ENCODE measurements around the gene PTOV1.

The PTOV1 gene

GRCh38 chr19:49856574-49857021, 5.6 kb downstream of the PTOV1 start:
- no peak for TF ChIP-seq Cebpa-rat (IDR thresholded peaks at IDR 0.05)
- Histone ChIP-seq H3K9ac (0 out of 22 replicates have a peak overlapping the region, but pooled peaks of 1 of the 11 experiments have one; percentile 5), H3K9me3 (replicated peaks in 1 of 11) (no peaks in the 10 kb centered on the region), H3K27me3 (no peaks in the 10 kb centered on the region), H3K27ac (no peak overlapping the region), H3K4me3 (no peak overlapping the region), H3K4me2 (no peak overlapping the region), H3K36me3 (peaks cover 62 to 79% (median 74%) of the 10 kb centered on the region in 11 experiments), H3K4me1 (peaks cover 25 to 33% (median 28%) of the 10 kb centered on the region in 10 experiments), H4K20me1 (peaks cover 68 to 99% (median 91%) of the 10 kb centered on the region in 11 experiments)

GRCh38 chr19:49857061-49857837, 6.3 kb downstream of the PTOV1 start:
- Histone ChIP-seq H3K27me3 (no peaks in the 10 kb centered on the region), H3K27ac (peak overlapping the region in 1 of 11 experiments; percentile 12; a peak in 1 of 22 replicates), H3K36me3 (peaks cover 67 to 83% (median 79%) of the 10 kb centered on the region in 11 experiments), H4K20me1 (peaks cover 64 to 98% (median 86%) of the 10 kb centered on the region in 11 experiments), H3K4me2 (no peak overlapping the region), H3K9ac (peak overlapping the region in 1 of 11 experiments; percentile 24; a peak in 1 of 22 replicates), H3K9me3 (replicated peaks in 1 of 11) (no peaks in the 10 kb centered on the region), H3K4me1 (peaks cover 21 to 29% (median 23%) of the 10 kb centered on the region in 10 experiments), H3K4me3 (no peak overlapping the region)
- no peak for TF ChIP-seq Cebpa-rat (IDR thresholded peaks at IDR 0.05)

GRCh38 chr19:49857838-49858087, 6.8 kb downstream of the PTOV1 start:
- H3K4me2 ChIP-seq = no peak overlapping the region
- H3K27me3 ChIP-seq = no peaks in the 10 kb centered on the region
- no peak for TF ChIP-seq Cebpa-rat (IDR thresholded peaks at IDR 0.05)
- peaks cover 16 to 24% (median 18%) of the 10 kb centered on the region in 10 experiments for H3K4me1 ChIP-seq
- H3K36me3 ChIP-seq = peaks cover 71 to 88% (median 84%) of the 10 kb centered on the region in 11 experiments
- no peak overlapping the region for H3K4me3 ChIP-seq
- H3K27ac ChIP-seq = peak overlapping the region in 1 of 11 experiments; percentile 12; a peak in 1 of 22 replicates
- peak overlapping the region in 1 of 11 experiments; percentile 24; a peak in 1 of 22 replicates for H3K9ac ChIP-seq
- H4K20me1 ChIP-seq = peaks cover 59 to 98% (median 85%) of the 10 kb centered on the region in 11 experiments
- H3K9me3 ChIP-seq (replicated peaks in 1 of 11) = no peaks in the 10 kb centered on the region

- H3K9ac ChIP-seq = 0 out of 22 replicates have a peak overlapping the region, but pooled peaks of 1 of the 11 experiments have one; percentile 24
- TF ChIP-seq Cebpa-rat (IDR thresholded peaks at IDR 0.05) = no peak
- peaks cover 57 to 98% (median 85%) of the 10 kb centered on the region in 11 experiments for H4K20me1 ChIP-seq
- H3K9me3 ChIP-seq (replicated peaks in 1 of 11) = no peaks in the 10 kb centered on the region
- H3K4me2 ChIP-seq = no peak overlapping the region
- peak overlapping the region in 1 of 11 experiments; percentile 12; a peak in 1 of 22 replicates for H3K27ac ChIP-seq
- no peak overlapping the region for H3K4me3 ChIP-seq
- H3K4me1 ChIP-seq = peaks cover 10 to 18% (median 13%) of the 10 kb centered on the region in 10 experiments; a peak in 19 of 20 replicates
- peaks cover 75 to 94% (median 89%) of the 10 kb centered on the region in 11 experiments for H3K36me3 ChIP-seq
- H3K27me3 ChIP-seq = no peaks in the 10 kb centered on the region
Observed at GRCh38 chr19:49858088-49858985, 7.4 kb downstream of the PTOV1 start.

- Histone ChIP-seq H3K4me2 (no peak overlapping the region), H3K27ac (no peak overlapping the region), H3K27me3 (no peaks in the 10 kb centered on the region), H4K20me1 (peaks cover 59 to 98% (median 86%) of the 10 kb centered on the region in 11 experiments), H3K4me3 (no peak overlapping the region), H3K9ac (no peak overlapping the region), H3K9me3 (replicated peaks in 1 of 11) (no peaks in the 10 kb centered on the region), H3K36me3 (peaks cover 88 to 98% (median 96%) of the 10 kb centered on the region in 11 experiments), H3K4me1 (peaks cover 2 to 17% (median 8%) of the 10 kb centered on the region in 10 experiments; a peak in 18 of 20 replicates)
- no peak for TF ChIP-seq Cebpa-rat (IDR thresholded peaks at IDR 0.05)
Observed at GRCh38 chr19:49859682-49860335, 8.8 kb downstream of the PTOV1 start.

- Histone ChIP-seq H3K36me3 (peaks cover 85 to 95% (median 91%) of the 10 kb centered on the region in 11 experiments), H3K27ac (no peak overlapping the region), H3K9me3 (replicated peaks in 1 of 11) (no peaks in the 10 kb centered on the region)
Observed at GRCh38 chr19:49860336-49861102, 9.6 kb downstream of the PTOV1 start.

GRCh38 chr19:49861107-49861506, 10.1 kb downstream of the PTOV1 start:
- Histone ChIP-seq H3K36me3 (peaks cover 80 to 89% (median 86%) of the 10 kb centered on the region in 11 experiments), H3K4me1 (peaks cover 13 to 30% (median 20%) of the 10 kb centered on the region in 10 experiments), H3K4me2 (no peak overlapping the region), H3K27ac (no peak overlapping the region), H3K9me3 (replicated peaks in 1 of 11) (no peaks in the 10 kb centered on the region), H3K4me3 (no peak overlapping the region), H4K20me1 (peaks cover 49 to 98% (median 85%) of the 10 kb centered on the region in 11 experiments), H3K27me3 (no peaks in the 10 kb centered on the region), H3K9ac (no peak overlapping the region)
- no peak for TF ChIP-seq Cebpa-rat (IDR thresholded peaks at IDR 0.05)

More at GRCh38 chr19:49860336-49861102, 9.6 kb downstream of the PTOV1 start:
- no peak for TF ChIP-seq Cebpa-rat (IDR thresholded peaks at IDR 0.05)
- peaks cover 7 to 24% (median 14%) of the 10 kb centered on the region in 10 experiments for H3K4me1 ChIP-seq
- no peak overlapping the region for H3K4me3 ChIP-seq
- H4K20me1 ChIP-seq = peaks cover 55 to 98% (median 85%) of the 10 kb centered on the region in 11 experiments
- peak overlapping the region in 2 of 11 experiments; percentile 13 to 22; a peak in 1 of 22 replicates for H3K9ac ChIP-seq
- no peaks in the 10 kb centered on the region for H3K27me3 ChIP-seq
- no peak overlapping the region for H3K4me2 ChIP-seq
